HG02943 (cell line): ENCODE measurements around the gene PGLYRP4.

Source experiments
- ATAC-seq: cut with Tn5 transposase; IDR thresholded peaks from one replicate; pipeline ENCODE4 v1.9.1; 2021; ENCODE audit warnings: mild to moderate bottlenecking, low read depth, moderate library complexity; ENCODE audit not compliant: unreplicated experiment

PGLYRP4 gene

GRCh38 chr1:153293480-153293775 lies 55.2 kb downstream of the PGLYRP4 start:
- ATAC-seq, result no peak

DNA sequence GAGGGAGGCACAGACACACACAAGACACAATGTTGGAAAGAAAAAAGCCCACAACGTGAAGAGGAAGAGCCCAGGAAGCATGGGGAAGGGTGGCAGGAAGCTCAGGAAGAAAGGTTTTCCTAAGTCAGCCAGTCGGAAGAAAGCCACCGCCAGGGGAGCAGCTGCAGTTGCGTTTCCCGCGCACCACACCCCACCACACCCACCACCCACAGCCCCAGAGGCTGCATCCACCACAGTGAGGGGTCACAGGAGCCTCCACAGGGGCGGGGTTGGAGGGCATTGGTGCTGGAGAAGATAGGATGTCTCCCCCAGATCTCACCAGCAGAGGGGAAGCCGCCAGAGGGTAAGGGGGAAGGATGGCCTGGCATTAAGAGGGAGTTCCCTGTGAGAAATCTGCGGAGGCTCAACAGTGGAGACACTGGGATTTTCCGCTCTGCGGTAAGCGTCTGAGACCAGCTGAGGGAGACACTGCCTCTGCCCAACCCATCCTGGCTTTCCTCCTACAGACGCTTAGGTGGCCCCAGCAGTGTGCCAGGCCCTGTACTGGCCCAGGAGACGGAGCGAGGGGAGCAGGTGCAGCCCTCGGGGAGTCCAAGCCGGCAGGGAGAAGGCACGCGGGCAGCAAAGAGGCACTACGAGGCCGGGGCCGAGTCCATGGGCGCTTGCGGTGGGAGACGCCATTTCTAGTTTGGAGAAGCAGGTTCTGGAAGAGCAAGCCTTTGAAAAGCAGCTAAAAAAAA lies 55.7 kb downstream of the PGLYRP4 start:
- ATAC-seq, result no peak

DNA sequence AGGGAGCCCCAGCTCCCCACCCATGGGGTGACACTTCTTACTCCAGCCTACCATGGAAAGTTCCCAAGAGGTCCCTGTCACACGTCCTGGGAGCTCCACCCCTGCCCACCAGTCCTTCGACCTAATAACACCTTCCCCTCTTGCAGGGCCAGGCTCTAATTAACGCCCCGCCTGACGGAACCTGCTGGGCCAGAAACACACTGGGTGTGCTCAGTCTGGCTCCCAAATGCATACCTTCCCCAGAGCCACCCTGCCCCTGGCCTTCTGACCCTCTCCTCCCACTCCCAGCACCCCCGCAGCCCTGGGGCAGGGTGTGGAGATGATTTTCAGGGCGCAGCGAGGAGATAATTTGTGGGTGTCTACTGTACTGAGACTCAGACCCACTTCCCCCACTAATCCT lies 56.5 kb downstream of the PGLYRP4 start:
- no peak for ATAC-seq

DNA sequence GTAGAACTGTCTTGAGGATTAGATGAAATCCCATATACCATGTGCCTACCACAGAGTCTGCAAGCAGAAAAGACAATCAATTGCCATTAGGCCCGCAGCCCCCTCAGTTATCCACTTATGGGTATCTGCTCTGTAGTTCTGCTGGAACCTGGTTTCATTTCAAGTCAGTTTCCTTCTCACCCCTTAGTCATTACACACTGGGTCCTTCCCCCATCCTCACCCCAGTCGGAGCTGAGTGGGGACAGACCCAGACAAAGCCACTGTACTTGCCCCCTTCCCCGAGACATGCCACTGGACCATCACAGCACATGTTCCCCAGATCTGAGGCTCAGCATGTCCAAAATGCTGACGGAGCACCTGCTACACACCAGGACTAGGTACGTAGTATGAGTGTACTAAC lies 57.1 kb downstream of the PGLYRP4 start:
- no peak for ATAC-seq

DNA sequence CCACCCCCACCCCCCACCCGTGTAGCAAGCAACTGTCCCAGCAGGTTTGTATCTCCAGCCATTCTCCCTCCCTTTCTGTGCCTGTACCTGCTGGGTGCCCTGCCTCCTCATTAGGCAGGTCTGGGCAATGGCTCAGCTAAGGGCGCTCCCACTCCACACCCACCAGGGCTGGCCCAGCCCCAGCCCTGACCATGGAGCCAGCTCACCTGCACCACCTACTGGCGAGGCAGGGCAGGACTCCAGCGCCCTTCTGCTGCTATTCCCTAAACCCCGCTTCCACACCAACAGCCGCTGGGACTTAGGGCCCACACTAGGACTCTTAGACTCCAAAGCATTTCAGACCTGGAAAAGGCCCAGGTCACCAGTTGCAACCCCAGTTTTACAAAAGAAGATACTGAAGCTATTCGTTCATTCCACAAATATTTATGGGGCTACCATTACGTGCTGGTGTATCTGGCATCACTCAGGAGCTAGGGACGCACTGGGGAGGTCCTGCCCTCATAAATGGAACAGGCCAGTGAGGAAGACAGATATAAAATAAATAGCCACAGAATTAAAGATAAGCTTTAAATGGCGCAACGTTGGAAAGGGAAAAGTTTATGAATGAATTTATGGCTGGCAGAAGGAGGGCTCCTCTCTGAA lies 59.9 kb downstream of the PGLYRP4 start:
- no peak for ATAC-seq
